Brain microvascular endothelial cell (primary cell): ENCODE data around the gene ADAMTS17.

ENCODE experiments used
- DNase-seq: peaks from one replicate; pipeline ENCODE4 v3.0.0-alpha.2; 2020
- H3K27ac ChIP-seq: fragments of 250-450 bp; sonication (Bioruptor Pico); 2 replicates; pipeline ENCODE4 v1.5.1; 2020; ENCODE audit warnings: mild to moderate bottlenecking, moderate library complexity
- H3K27me3 ChIP-seq: fragments of 250-450 bp; sonication (Bioruptor Pico); replicated peaks from 2 replicates; pipeline ENCODE4 v1.5.1; 2020; ENCODE audit warnings: mild to moderate bottlenecking
- H3K36me3 ChIP-seq: fragments of 250-450 bp; sonication (Bioruptor Pico); replicated peaks from 2 replicates; pipeline ENCODE4 v1.5.1; 2020; ENCODE audit warnings: mild to moderate bottlenecking
- H3K4me3 ChIP-seq: 2 replicates; pipeline ENCODE4 v1.5.1; 2011; ENCODE audit warnings: low read depth, mild to moderate bottlenecking, control low read depth, low read length, moderate library complexity
- in situ Hi-C: cut with HindIII; loops from 2 replicates; pipeline ENCODE4 v1.10.0; 2017; ENCODE audit warnings: low sequenced_read_pairs, low pct_ligation_motif_present
- TF ChIP-seq, protein P1 (sequence below): IDR thresholded peaks from 2 replicates; pipeline ENCODE4 v1.5.1; 2011; ENCODE audit warnings: low read depth, mild to moderate bottlenecking, moderate library complexity, low read length, control low read depth, inconsistent platforms; ENCODE audit errors: missing control alignments

ADAMTS17 gene

DNA sequence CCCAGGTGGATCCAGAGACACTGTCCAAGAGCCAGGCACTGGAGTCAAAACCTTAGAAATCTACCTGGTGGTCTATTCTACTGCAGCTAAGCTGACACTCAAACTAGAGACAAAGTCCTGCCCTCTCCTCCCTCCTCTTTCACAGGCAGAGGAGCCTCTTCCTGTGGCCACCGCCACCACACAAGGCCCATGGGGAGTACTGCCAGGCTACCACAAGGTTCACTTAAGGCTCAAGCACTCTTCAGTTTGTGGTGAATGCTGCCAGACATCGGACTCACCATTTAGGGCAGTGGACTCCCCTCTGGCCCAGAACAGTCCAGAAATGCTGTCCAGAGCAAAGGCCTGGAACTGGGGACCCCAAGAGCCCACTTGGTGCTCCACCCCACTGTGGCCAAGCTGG is 160.9 kb downstream of the ADAMTS17 start:
- Histone ChIP-seq H3K36me3 (no peaks in the 10 kb centered on the region), H3K27ac (no peak overlapping the region), H3K4me3 (no peak overlapping the region), H3K27me3 (no peaks in the 10 kb centered on the region)
- DNase-seq: no peak
- in situ Hi-C loops: no loop called here
- TF ChIP-seq, protein P1, sequence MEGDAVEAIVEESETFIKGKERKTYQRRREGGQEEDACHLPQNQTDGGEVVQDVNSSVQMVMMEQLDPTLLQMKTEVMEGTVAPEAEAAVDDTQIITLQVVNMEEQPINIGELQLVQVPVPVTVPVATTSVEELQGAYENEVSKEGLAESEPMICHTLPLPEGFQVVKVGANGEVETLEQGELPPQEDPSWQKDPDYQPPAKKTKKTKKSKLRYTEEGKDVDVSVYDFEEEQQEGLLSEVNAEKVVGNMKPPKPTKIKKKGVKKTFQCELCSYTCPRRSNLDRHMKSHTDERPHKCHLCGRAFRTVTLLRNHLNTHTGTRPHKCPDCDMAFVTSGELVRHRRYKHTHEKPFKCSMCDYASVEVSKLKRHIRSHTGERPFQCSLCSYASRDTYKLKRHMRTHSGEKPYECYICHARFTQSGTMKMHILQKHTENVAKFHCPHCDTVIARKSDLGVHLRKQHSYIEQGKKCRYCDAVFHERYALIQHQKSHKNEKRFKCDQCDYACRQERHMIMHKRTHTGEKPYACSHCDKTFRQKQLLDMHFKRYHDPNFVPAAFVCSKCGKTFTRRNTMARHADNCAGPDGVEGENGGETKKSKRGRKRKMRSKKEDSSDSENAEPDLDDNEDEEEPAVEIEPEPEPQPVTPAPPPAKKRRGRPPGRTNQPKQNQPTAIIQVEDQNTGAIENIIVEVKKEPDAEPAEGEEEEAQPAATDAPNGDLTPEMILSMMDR: no peak

DNA sequence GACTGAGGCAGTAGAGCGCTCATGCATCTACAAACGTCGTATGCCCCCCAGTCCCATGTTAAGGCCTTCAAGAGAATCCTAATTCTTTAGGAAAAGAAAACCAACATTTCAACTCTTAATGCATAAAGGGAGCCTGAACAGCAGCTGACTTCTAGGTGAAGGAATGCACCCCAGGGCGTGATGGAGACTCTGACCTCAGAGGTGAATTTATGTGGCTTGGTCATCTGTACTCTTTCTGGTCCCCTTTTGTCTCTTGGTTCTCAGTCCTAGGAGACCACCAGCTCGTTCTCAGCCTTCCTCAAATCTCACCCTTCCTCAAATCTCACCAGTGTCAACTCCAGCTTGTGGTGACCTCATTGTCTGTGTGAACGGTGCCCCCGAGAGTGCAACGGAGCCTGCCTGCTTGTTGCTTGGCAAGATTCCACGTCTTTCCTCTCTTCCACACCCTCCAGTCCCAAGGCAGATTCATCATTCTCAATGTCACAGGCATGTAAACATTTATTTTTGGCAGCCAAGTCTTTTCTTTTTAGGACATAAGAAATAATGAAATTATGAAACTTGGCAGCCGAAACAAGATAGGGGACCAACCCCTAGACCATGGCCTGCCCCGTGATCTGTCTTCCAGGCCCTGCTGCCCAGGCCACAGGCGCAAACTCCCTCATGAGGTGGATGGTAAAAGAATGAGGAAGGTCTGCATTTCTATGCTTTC is 166.2 kb downstream of the ADAMTS17 start:
- no peak overlapping the region for H3K4me3 ChIP-seq

DNA sequence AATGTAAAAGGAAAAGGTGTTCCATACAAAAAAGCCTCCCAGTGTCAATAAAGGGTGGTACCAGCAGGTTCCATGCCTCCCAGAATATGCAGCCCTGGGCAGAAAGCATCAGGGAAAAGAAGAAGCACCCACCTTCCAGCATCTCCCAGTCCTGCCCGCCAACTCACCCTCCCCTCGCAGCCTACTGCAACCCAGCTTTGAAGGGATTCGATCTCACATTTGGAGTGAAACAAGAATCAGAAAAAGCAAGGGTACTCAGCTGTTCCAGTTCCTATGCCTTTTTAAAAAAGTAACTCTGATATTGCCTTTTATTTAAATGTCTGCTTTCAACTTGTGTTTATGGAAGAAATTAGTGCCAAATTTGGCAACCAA is 166.9 kb downstream of the ADAMTS17 start:
- in situ Hi-C loops: no loop called here
- Histone ChIP-seq H3K4me3 (no peak overlapping the region), H3K36me3 (no peaks in the 10 kb centered on the region), H3K27ac (no peak overlapping the region), H3K27me3 (no peaks in the 10 kb centered on the region)
- no peak for DNase-seq
- TF ChIP-seq, protein P1: no peak

More for the DNA sequence above, 166.2 kb downstream of the ADAMTS17 start:
- Histone ChIP-seq H3K27me3 (no peaks in the 10 kb centered on the region), H3K36me3 (no peaks in the 10 kb centered on the region), H3K27ac (no peak overlapping the region)
- TF ChIP-seq, protein P1: no peak
- in situ Hi-C loops: no loop called here
- no peak for DNase-seq

DNA sequence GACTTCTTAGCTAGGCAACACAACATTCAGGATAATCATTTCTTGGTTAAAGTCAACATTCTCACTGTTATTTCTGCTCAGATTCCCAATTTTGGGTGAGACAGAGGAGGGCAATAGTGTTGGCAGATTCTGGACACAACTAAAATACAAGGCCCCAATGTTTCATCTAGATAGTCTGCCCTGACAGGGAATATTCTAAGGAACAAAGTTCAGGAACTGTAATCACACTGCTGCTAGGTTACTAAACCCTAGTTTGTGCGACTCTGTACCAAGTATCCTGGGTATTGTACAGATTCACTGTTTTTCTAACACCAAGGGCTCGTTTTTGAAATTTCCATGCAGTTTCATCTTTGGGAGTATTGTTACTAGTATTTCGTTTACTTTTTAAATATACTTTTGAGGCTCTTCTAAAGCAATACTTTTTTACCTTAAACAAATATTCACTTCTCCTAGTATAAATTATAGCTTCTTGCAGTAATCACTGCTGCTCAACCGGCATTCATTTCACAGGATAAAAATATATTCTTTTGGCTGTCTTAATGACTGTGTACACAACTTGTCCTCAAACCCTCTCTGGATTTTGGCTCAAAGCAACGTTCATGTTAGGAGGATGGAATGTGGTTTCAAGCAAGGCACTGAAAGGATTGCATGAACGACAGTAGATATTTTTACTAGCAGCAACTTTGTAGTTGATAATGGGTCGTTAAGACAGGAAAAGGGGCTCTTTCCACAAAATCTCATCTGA is 167.4 kb downstream of the ADAMTS17 start:
- DNase-seq: no peak
- in situ Hi-C loops: no loop called here
- Histone ChIP-seq H3K4me3 (no peak overlapping the region), H3K36me3 (no peaks in the 10 kb centered on the region), H3K27me3 (no peaks in the 10 kb centered on the region), H3K27ac (no peak overlapping the region)
- TF ChIP-seq, protein P1: no peak

DNA sequence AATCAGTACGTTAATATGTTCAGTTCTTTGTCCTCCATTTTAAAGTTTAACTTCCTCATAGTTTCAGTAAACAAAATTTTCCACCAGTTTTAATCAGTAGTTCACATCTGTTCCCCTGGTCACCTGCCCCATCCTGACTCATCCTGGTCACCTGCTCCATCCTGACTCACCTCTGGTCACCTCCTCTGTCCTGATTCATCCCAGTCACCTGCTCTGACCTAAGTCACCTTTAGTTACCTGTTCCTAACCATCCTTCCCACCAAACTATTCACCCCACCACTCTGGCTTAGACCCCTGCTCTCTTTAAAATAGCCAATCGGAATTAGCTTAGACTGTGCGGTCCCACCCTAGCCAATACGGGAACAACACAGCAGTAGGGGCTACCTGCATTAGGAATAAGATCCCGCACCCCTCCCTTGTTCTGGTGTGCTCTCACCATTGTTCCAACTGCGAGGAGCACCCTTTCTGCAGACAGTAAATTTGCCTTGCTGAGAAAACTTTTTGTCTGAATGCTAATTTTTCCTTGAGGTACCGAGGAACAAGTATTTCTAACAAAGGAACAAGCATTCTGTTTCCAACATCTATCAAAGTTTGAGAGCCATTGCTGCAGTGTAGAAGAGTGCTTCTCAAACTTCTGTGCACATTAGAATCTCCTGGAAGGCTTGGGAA is 169.3 kb downstream of the ADAMTS17 start:
- DNase-seq: no peak

More for the DNA sequence above, 169.3 kb downstream of the ADAMTS17 start:
- TF ChIP-seq, protein P1: no peak
- Histone ChIP-seq H3K4me3 (no peak overlapping the region), H3K27me3 (no peaks in the 10 kb centered on the region), H3K36me3 (no peaks in the 10 kb centered on the region), H3K27ac (no peak overlapping the region)
- in situ Hi-C loops: no loop called here
